ENCODE results near the gene CDK12.
A peak's percentile ranks its signal among the peaks of the same experiment; 100 is the strongest.
"Not testable (repeated sequence)": the region's sequence is repeated elsewhere in the genome, so short reads cannot be mapped to it uniquely, and the experiment has no call there.

Gene CDK12

GRCh38 chr17:39473310-39473709, 12.0 kb downstream of the CDK12 start:
- no peak for FAIRE-seq

DNA sequence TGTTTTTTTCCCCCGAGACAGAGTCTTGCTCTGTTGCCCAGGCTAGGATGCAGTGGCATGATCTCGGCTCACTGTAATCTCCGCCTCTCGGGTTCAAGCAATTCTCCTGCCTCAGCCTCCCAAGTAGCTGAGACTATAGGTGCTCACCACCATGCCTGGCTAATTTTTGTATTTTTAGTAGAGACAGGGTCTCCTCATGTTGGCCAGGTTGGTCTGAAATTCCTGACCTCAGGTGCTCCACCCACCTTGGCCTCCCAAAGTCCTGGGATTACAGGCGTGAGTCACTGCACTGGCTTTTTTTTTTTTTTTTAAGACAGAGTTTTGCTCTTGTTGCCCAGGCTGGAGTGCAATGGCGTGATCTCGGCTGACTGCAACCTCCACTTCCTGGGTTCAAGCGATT, 18.3 kb downstream of the CDK12 start:
- not testable (repeated sequence) for FAIRE-seq

More at GRCh38 chr17:39473310-39473709, 12.0 kb downstream of the CDK12 start:
- no peak for TF ChIP-seq POLR2A (IDR thresholded peaks at IDR 0.05; ENCODE audit: low read depth, low read length)
- DNase-seq (ENCODE audit: insufficient read length, low spot score) = no peak

DNA sequence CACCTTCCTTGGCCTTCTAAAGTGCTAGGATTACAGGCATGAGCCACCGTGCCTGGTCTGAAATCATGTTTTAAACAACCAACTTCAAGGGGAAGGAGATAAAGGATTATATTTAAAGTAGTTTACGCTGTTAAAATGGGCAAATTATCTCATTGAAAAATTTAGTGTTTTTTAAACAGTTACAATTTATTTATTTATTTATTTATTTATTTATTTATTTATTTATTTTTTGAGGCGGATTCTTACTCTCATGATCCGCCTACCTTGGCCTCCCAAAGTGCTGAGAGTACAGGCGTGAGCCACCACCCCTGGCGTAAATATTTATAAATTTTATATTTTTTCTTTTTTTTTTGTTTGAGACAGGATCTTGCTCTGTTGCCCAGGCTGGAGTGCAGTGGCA, 22.2 kb downstream of the CDK12 start:
- FAIRE-seq (no peak), DNase-seq (ENCODE audit: insufficient read length, low spot score) (no peak)
- no peak for TF ChIP-seq POLR2A (IDR thresholded peaks at IDR 0.05; ENCODE audit: low read depth, low read length)

More for the DNA sequence above, 18.3 kb downstream of the CDK12 start:
- DNase-seq (ENCODE audit: insufficient read length, low spot score) = not testable (repeated sequence)

GRCh38 chr17:39484178-39484577, 22.9 kb downstream of the CDK12 start:
- TF ChIP-seq POLR2A (IDR thresholded peaks at IDR 0.05; ENCODE audit: low read depth, low read length) = no peak
- no peak for DNase-seq (ENCODE audit: insufficient read length, low spot score)
- FAIRE-seq = no peak

GRCh38 chr17:39485555-39485954, 24.3 kb downstream of the CDK12 start:
- peak; percentile 38 for FAIRE-seq
- no peak for TF ChIP-seq POLR2A (IDR thresholded peaks at IDR 0.05; ENCODE audit: low read depth, low read length)
- DNase-seq (ENCODE audit: insufficient read length, low spot score) = peak; percentile 34

DNA sequence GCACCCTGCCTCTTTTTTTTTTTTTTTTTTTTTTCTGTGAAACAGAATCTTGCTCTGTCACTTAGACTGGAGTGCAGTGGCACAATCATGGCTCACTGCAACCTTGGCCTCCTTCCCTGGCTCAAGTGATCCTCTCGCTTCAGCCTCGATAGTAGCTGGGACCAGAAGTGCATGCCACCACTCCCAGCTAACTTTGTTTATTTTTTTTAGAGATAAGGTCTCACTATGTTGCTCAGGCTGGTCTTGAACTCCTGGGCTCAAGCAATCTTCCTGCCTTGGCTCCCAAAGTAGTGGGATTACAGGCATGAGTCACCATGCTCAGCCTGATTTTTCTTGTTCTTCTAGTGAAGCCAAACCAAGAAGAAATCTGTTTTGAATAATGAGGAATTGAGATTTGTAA, 25.0 kb downstream of the CDK12 start:
- DNase-seq (ENCODE audit: insufficient read length, low spot score) (no peak), FAIRE-seq (peak; percentile 27)

GRCh38 chr17:39487490-39487889, 26.2 kb downstream of the CDK12 start:
- FAIRE-seq; DNase-seq (ENCODE audit: insufficient read length, low spot score): not testable (repeated sequence)

More for the DNA sequence above, 25.0 kb downstream of the CDK12 start:
- no peak for TF ChIP-seq POLR2A (IDR thresholded peaks at IDR 0.05; ENCODE audit: low read depth, low read length)

DNA sequence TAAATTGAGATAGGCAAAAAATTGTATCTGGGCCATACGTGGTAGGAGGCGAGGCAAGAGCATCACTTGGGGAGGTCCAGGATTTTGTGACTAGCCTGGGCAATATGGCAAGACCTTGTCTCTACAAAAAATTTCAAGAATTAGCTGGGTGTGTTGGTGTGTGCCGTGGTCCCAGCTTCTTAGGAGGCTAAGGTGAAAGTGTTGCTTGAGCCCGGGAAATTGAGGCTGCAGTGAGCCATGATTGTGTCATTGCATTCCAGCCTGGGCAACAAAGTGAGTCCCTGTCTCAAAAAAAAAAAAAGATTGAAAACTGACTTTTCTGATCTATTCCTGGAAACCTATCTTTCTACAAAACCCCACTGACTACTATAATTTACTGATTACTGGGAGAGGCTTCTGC, 26.7 kb downstream of the CDK12 start:
- DNase-seq (ENCODE audit: insufficient read length, low spot score) (no peak), FAIRE-seq (no peak)
- no peak for TF ChIP-seq POLR2A (IDR thresholded peaks at IDR 0.05; ENCODE audit: low read depth, low read length)

- not testable (repeated sequence) for DNase-seq (ENCODE audit: insufficient read length, low spot score); FAIRE-seq
Measured at GRCh38 chr17:39496921-39497320, 35.6 kb downstream of the CDK12 start.

DNA sequence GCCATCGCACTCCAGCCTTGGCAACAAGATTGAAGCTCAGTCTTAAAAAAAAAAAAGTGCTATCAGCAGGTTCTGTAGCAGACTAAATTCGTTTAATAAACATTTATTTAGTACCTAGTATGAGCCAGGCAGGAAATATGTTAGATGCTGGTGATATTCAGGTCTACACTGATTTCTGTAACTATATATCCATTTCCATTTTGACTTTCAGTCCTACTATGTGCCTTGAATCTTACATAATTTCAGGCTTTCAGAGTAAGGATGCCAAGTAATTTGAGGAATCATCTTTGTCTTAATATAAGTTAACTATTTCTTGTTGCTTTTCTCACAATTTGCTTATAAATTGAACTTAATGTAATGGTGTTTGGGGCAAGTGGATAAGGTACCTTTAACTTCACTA, 46.2 kb downstream of the CDK12 start:
- DNase-seq (ENCODE audit: insufficient read length, low spot score) = no peak
- FAIRE-seq = no peak
- TF ChIP-seq POLR2A (IDR thresholded peaks at IDR 0.05; ENCODE audit: low read depth, low read length) = no peak

GRCh38 chr17:39508987-39509386, 47.7 kb downstream of the CDK12 start:
- TF ChIP-seq POLR2A (IDR thresholded peaks at IDR 0.05; ENCODE audit: low read depth, low read length) = no peak
- no peak for DNase-seq (ENCODE audit: insufficient read length, low spot score)
- FAIRE-seq = no peak

GRCh38 chr17:39513309-39513708, 52.0 kb downstream of the CDK12 start:
- no peak for TF ChIP-seq POLR2A (IDR thresholded peaks at IDR 0.05; ENCODE audit: low read depth, low read length)
- FAIRE-seq = peak; percentile 45
- no peak for DNase-seq (ENCODE audit: insufficient read length, low spot score)

DNA sequence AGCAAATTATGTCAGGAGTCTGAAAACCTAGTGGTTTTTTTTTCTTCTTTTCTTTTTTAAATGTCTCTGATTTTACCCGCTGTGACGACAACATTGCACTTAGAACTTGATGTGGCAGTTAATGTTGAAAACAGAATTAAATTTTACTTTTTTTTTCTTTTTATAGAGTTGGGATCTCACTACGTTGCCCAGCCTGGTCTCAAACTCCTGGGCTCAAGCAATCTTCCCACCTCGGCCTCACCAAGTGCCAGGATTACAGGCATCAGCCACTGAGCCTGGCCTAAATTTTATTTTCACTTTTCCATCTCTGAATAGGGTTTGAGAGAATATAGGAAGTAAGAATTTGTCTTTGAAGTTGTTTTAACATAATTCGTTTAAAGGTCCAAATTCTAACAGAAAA, 52.6 kb downstream of the CDK12 start:
- no peak for FAIRE-seq
- TF ChIP-seq POLR2A (IDR thresholded peaks at IDR 0.05; ENCODE audit: low read depth, low read length) = no peak
- DNase-seq (ENCODE audit: insufficient read length, low spot score) = no peak

- FAIRE-seq = peak; percentile 55
- no peak for TF ChIP-seq POLR2A (IDR thresholded peaks at IDR 0.05; ENCODE audit: low read depth, low read length)
- DNase-seq (ENCODE audit: insufficient read length, low spot score) = no peak
Measured at GRCh38 chr17:39517224-39517623, 55.9 kb downstream of the CDK12 start.

- TF ChIP-seq POLR2A (IDR thresholded peaks at IDR 0.05; ENCODE audit: low read depth, low read length) = no peak
- FAIRE-seq = no peak
Measured at GRCh38 chr17:39525801-39526506, 64.7 kb downstream of the CDK12 start.

More at GRCh38 chr17:39525801-39526506, 64.7 kb downstream of the CDK12 start:
- no peak for DNase-seq (ENCODE audit: insufficient read length, low spot score)

Data from H54 (cell line).